GM18861 (cell line): ENCODE data around the gene NUP205.
"Not testable (repeated sequence)": the region's sequence is repeated elsewhere in the genome, so short reads cannot be mapped to it uniquely, and the experiment has no call there.

Source experiments
- ATAC-seq: cut with Tn5 transposase; IDR thresholded peaks from one replicate; pipeline ENCODE4 v1.9.1; 2021; ENCODE audit not compliant: unreplicated experiment

NUP205 gene

GRCh38 chr7:135666846-135667245, 109.1 kb downstream of the NUP205 start:
- ATAC-seq = no peak

- not testable (repeated sequence) for ATAC-seq
Observed at GRCh38 chr7:135667626-135668025, 109.9 kb downstream of the NUP205 start.

GRCh38 chr7:135668852-135669395, 111.2 kb downstream of the NUP205 start:
- ATAC-seq = not testable (repeated sequence)

GRCh38 chr7:135669774-135670173, 112.1 kb downstream of the NUP205 start:
- no peak for ATAC-seq

- no peak for ATAC-seq
Observed at GRCh38 chr7:135670179-135670578, 112.5 kb downstream of the NUP205 start.

GRCh38 chr7:135672560-135673359, 115.0 kb downstream of the NUP205 start:
- peak; percentile 93 for ATAC-seq

- no peak for ATAC-seq
Observed at GRCh38 chr7:135673360-135673706, 115.6 kb downstream of the NUP205 start.

GRCh38 chr7:135678612-135679575, 121.2 kb downstream of the NUP205 start:
- no peak for ATAC-seq

- no peak for ATAC-seq
Observed at GRCh38 chr7:135681762-135682161, 124.0 kb downstream of the NUP205 start.

GRCh38 chr7:135682191-135682590, 124.5 kb downstream of the NUP205 start:
- ATAC-seq = no peak

GRCh38 chr7:135683609-135684008, 125.9 kb downstream of the NUP205 start:
- ATAC-seq = no peak

GRCh38 chr7:135684136-135684535, 126.4 kb downstream of the NUP205 start:
- ATAC-seq = no peak

GRCh38 chr7:135684699-135685098, 127.0 kb downstream of the NUP205 start:
- no peak for ATAC-seq

GRCh38 chr7:135685306-135686084, 127.8 kb downstream of the NUP205 start:
- ATAC-seq = no peak

GRCh38 chr7:135687466-135687865, 129.7 kb downstream of the NUP205 start:
- ATAC-seq = no peak

GRCh38 chr7:135690566-135690965, 132.8 kb downstream of the NUP205 start:
- no peak for ATAC-seq

- ATAC-seq = no peak
Observed at GRCh38 chr7:135692055-135692454, 134.3 kb downstream of the NUP205 start.

- not testable (repeated sequence) for ATAC-seq
Observed at GRCh38 chr7:135692606-135693005, 134.9 kb downstream of the NUP205 start.

- no peak for ATAC-seq
Observed at GRCh38 chr7:135693558-135693957, 135.8 kb downstream of the NUP205 start.

GRCh38 chr7:135697276-135698049, 139.7 kb downstream of the NUP205 start:
- no peak for ATAC-seq
